Activated effector memory CD4-positive, alpha-beta T cell treated with anti-CD3 and anti-CD28 coated beads, Interleukin-2, amount 50 U/mL, for 16 hours (primary cell): Measurements from ENCODE around the gene CD1D.
"Not testable (repeated sequence)": the region's sequence is repeated elsewhere in the genome, so short reads cannot be mapped to it uniquely, and the experiment has no call there.

Source experiments
- DNase-seq: peaks from one replicate; pipeline ENCODE4 v3.0.0-alpha.2; 2020

CD1D gene

DNA sequence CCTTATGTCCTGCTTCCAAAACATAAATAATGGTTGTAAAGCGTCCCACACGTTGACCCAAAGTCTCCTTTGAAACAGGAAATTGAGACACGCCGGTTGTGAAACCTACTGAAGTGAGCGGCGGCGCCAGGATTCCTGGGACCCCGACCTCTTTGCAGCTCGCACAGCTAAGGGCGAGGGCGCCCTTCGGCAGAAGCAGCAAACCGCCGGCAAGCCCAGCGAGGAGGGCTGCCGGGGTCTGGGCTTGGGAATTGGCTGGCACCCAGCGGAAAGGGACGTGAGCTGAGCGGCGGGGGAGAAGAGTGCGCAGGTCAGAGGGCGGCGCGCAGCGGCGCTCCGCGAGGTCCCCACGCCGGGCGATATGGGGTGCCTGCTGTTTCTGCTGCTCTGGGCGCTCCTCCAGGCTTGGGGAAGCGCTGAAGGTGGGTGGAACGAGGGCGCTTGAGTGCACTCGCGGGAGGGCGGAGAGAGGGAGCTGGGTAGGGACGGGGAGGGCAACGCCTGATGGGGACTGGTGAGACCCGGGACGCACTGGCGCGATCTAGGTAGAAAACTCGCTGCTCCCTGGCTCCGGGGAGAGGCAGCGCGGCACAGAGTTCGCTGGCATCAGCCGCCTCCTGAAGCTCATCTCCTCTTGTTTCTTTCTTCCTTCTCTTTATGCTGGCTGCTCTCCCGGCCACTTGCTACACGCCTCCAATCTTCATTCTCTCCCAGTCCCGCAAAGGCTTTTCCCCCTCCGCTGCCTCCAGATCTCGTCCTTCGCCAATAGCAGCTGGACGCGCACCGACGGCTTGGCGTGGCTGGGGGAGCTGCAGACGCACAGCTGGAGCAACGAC is at the start of gene CD1D:
Gene CD1D, plus strand, starts transcription at position 155 of the 836 bp plus-strand sequence. Its CDS starts 207 bp downstream, at position 362.
- DNase-seq, result no peak

GRCh38 chr1:158131217-158131616 is 49.5 kb upstream of the CD1D start:
- no peak for DNase-seq

GRCh38 chr1:158140764-158141192 is 39.9 kb upstream of the CD1D start:
- DNase-seq, result no peak

GRCh38 chr1:158145173-158145719 is 35.4 kb upstream of the CD1D start:
- no peak for DNase-seq

DNA sequence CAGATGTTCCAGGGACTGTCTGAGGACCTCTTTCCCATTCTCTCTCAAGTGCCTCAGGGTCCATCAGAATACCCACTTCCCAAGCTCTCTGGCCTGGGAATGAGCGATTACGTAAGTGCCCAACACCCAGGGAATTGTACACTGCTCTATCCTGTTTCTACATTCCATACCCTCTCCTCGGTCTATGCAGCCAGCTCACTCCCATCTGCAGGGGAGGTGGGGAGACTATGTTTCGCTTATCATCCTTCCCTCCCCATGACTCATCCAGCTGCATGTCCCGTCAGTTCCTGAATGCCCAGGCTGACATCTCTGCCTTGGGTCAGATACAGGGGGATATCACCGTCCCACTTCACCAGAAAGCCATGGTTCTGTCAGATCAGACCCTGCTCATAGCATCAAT is 34.5 kb upstream of the CD1D start:
- no peak for DNase-seq

DNA sequence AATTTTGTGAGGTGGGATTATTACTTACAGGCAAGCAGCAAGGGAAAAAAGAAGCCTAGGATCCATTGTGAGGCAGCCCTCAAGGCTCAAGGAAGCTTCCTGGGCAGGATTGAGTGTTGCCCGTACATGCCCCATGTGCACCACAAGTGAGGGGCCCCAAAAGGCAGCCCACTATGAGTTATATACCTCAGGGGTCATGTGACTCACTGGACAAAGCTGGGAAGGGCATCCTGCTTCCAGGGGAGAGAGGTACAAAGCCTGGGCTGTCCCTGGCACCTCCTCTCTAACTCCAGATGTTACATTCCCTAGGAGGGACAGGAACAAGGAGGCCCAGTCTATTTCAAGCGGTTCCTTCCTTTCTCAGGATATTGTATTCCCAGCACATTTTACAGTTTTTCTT is 34.0 kb upstream of the CD1D start:
- DNase-seq, result no peak

DNA sequence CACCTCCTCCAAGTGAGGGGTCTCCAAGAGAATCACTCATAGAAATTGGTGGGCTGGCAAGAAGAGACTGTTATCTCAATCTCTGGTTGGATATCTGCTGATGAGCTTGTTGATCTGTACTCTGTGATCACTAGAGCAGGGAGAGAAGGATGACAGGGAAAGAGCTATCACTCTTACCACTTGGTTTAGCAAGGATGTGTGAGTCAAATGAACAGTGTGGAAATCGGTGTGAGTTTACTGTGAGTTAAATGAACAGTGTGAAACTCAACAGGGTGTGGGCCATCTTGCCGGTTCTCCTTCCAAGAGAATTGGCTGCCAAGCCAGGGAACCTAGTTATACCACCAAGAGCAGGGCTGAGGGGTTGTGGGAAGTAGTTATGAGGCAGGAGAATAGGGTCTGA is 33.3 kb upstream of the CD1D start:
- DNase-seq, result no peak

- no peak for DNase-seq
Measured at GRCh38 chr1:158147869-158148268, 32.8 kb upstream of the CD1D start.

DNA sequence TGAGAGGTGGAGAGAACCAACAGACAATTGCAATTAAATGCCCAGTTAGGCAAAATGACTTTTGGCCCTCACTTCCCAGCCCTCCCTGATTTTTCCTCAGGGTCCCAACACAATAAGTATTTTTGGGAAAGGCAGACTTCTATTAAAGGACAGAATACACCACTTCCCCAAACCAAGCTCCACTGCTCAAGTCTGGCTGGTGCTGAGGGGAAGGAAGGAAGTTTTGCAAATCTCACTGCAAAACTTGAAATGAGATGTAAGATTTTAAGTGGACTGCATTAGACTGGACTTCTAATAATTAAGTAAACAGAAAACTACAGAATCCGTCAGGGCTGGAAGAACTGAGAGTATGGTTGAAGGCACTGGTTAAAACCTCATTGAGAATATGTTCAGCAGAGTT is 32.2 kb upstream of the CD1D start:
- no peak for DNase-seq

DNA sequence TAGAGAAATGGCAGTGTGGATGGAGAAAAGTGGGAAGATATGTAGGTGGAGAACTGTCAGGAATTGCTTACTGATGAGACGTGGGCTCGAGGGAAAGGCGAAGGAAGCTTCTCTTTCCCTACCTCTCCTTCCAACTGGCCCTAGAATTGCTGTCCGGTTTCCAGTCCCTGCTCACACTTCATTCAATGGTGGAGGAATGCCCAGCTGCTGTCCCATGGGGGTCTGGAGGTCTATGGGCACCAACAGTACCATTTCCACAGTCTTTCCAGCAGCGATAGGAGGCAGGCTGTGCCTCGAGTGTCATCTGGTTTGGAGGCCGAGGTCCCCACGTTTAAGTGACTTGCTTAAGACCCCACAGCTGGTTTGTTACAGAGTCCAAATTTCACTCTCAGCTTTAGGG is 31.5 kb upstream of the CD1D start:
- DNase-seq, result no peak

GRCh38 chr1:158149577-158150269 is 31.0 kb upstream of the CD1D start:
- peak; percentile 87 for DNase-seq

DNA sequence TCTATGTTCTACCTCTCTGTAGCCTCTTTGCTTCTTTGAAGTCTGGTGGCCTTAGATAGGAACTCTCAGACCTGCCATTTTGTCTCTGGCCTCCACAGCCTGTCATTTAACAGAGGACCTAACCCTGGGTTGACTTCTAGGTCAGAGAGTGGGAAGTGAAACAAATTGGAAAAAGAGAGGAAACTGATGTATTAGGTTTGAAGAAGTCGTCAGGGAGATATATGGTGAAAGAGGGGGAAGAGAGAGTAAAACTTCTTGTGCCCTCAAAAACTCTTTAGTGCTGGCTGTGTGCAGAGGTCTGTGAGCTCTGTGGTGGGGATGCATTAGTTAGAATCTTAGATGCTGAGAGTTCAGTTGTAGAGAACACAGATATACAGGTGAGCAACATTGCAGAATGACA is 30.2 kb upstream of the CD1D start:
- no peak for DNase-seq

- no peak for DNase-seq
Measured at GRCh38 chr1:158153179-158153578, 27.5 kb upstream of the CD1D start.

DNA sequence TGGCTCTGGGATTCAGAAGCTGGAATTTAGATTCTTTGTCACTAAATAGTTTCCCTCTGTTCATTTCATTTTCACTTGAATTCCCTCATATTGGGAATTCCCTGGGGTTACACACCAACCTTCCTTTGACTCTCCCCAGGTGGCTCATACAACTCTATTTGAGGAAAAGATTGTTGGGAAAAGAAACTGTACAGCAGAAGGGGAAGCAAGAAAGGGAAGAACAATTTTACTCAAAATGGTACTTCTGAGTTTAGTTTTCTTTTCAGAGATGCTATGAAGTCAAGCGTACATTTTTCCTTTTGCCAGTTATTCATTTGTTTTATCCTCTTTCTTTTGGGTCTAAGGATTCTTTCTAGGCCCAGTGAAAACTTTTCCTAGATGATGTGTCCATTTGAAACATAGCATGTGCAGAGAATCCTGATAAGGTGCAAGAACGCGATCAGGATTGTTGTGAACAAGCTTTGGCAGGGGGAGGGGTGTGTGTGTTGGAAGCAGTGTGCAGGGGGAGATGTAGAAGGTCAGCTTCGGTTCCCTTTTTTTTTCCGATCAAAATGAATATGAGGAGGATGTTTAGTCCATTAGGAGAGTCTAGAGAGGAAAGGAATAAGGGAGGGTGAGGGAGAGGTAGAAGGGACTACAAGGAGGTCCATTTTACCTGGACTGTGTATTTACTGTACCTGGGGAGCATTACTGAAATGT is 26.8 kb upstream of the CD1D start:
- DNase-seq, result no peak

GRCh38 chr1:158154501-158154900 is 26.2 kb upstream of the CD1D start:
- no peak for DNase-seq

GRCh38 chr1:158155673-158156072 is 25.0 kb upstream of the CD1D start:
- no peak for DNase-seq

DNA sequence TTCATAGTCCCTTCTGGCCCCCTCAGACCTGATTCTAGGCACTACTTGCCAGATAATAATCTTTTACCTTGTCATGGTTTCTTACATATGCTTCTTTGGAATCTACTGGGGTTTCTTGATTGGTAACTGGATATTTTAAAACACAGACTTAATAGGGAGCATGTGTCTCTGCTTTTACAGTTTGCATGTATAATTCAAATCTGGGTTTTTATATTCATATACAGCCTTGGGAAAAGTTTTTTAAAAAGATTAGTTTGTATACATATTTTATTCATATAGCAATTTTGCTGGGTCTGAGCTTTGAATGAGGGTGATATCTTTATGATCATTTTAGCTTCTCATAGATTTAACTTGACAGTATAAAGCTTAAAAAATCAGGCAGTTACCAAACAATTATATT is 21.1 kb upstream of the CD1D start:
- DNase-seq, result no peak

- DNase-seq, result no peak
Measured at GRCh38 chr1:158161446-158161845, 19.2 kb upstream of the CD1D start.

DNA sequence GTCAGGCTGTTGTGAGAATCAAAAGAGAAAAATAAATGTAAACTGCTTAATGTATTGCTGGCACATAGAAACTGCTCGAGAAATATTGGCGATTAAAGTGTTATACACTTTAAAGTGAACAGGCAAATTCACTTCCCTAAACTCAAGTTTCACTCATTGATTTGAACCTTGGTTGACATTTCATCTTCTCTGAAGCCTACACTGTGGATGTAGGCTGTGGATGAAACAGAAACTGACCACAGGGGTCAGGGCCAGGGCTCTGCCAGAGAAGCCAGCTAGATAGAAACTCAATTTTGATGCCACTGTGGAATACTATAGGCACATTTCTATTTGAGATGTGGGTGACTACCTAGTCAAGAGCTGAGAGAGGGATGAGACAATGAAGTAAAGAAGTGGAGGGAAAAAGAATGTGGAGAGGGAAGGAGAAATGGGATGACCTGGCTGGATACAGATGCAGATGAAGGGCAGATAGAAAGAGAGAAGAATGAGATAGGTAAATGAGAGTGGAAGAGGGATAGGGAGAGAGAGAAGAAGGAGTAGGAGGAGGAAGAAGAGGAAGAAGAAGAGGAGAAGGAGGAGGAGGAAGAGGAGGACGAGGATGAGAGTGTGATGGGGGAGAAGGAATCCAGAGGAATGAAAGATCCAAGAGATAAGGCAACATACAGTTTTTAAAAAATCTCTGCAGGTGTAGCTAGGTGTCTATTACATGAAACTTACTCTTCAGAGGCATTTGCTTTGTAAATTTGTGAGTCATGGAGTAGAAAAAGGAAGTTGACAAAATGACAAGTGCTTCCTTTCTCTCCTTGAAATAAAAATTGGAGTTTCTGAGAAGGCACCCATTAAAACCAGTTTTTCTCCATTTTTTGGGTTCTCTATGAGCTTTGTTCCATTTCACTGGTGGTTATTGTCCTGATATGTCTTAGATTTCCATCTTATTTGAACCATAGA is 17.4 kb upstream of the CD1D start:
- DNase-seq, result no peak

DNA sequence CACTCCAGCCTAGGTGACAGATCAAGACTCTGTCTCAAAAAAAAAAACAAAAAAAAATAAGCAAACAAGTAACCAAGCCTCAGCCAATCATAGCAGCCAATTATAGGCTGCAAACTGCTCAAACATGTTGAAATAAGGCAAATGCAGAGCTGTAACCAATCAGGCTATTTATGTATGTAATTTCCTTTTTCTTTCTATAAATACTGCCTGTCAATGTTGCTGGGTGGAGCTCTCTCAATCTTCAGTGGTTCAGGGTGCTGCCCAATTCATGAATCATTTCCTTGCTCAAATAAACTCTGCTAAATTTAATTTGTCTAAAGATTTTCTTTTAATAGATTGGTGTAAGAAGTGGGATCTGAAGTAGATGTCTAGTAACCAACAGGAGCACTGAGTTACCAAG is 11.6 kb upstream of the CD1D start:
- DNase-seq, result no peak

GRCh38 chr1:158175915-158176314 is 4.8 kb upstream of the CD1D start:
- not testable (repeated sequence) for DNase-seq

GRCh38 chr1:158176399-158176798 is 4.3 kb upstream of the CD1D start:
- no peak for DNase-seq
